Stimulated activated CD8-positive, alpha-beta memory T cell treated with anti-CD3 and anti-CD28 coated beads, Interleukin-12 subunit alpha, Interleukin-12 subunit beta, amount 100 ng/mL, for 4 hours (primary cell): ENCODE measurements around the gene NAALADL1.

Experiments used
- DNase-seq: peaks from one replicate; pipeline ENCODE4 v3.0.0-alpha.2; 2020; ENCODE audit warnings: low read depth

Gene NAALADL1

GRCh38 chr11:65083134-65083833, 24.9 kb upstream of the NAALADL1 start:
- DNase-seq = no peak

- DNase-seq = no peak
Observed at GRCh38 chr11:65078786-65079342, 20.5 kb upstream of the NAALADL1 start.

GRCh38 chr11:65078151-65078550, 19.8 kb upstream of the NAALADL1 start:
- DNase-seq = peak; percentile 46

GRCh38 chr11:65077451-65077850, 19.1 kb upstream of the NAALADL1 start:
- no peak for DNase-seq

GRCh38 chr11:65072631-65072966, 14.2 kb upstream of the NAALADL1 start:
- no peak for DNase-seq

GRCh38 chr11:65071907-65072630, 13.7 kb upstream of the NAALADL1 start:
- DNase-seq = no peak

GRCh38 chr11:65069217-65069616, 10.9 kb upstream of the NAALADL1 start:
- DNase-seq = no peak

- DNase-seq = no peak
Observed at GRCh38 chr11:65067446-65067845, 9.1 kb upstream of the NAALADL1 start.

GRCh38 chr11:65066805-65067291, 8.5 kb upstream of the NAALADL1 start:
- no peak for DNase-seq

- no peak for DNase-seq
Observed at GRCh38 chr11:65066315-65066714, 8.0 kb upstream of the NAALADL1 start.

GRCh38 chr11:65065851-65066250, 7.5 kb upstream of the NAALADL1 start:
- DNase-seq = no peak

GRCh38 chr11:65064847-65065240, 6.5 kb upstream of the NAALADL1 start:
- no peak for DNase-seq

- no peak for DNase-seq
Observed at GRCh38 chr11:65063532-65063931, 5.2 kb upstream of the NAALADL1 start.

GRCh38 chr11:65060913-65061408, 2.6 kb upstream of the NAALADL1 start:
- DNase-seq = no peak

GRCh38 chr11:65059959-65060824, 1.8 kb upstream of the NAALADL1 start:
- no peak for DNase-seq

- no peak for DNase-seq
Observed at GRCh38 chr11:65059523-65059922, 1.2 kb upstream of the NAALADL1 start.

GRCh38 chr11:65058012-65058411, 341 bp downstream of the NAALADL1 start:
- no peak for DNase-seq

GRCh38 chr11:65057526-65057925, 827 bp downstream of the NAALADL1 start:
- no peak for DNase-seq

GRCh38 chr11:65056999-65057398, 1.4 kb downstream of the NAALADL1 start:
- no peak for DNase-seq

- DNase-seq = no peak
Observed at GRCh38 chr11:65055538-65055937, 2.8 kb downstream of the NAALADL1 start.

- DNase-seq = no peak
Observed at GRCh38 chr11:65053827-65054508, 4.4 kb downstream of the NAALADL1 start.
